ENCODE measurements around the gene EI24. TPM values are rescaled to one million over a fixed set of nuclear protein-coding genes. Genes with fewer than 3 reads are reported as not detected.

The EI24 gene
- 79.5 and 79.6 TPM in 2 replicates for total RNA-seq (2011; cell fraction: chromatin; rRNA removed; ENCODE audit: low replicate concordance)
- 86.2 and 96.6 TPM in 2 replicates for total RNA-seq (2011; cell fraction: nucleolus; rRNA removed)
- total RNA-seq (2011; cell fraction: nucleoplasm; rRNA removed) = 142 and 189 TPM in 2 replicates
- total RNA-seq (2014; rRNA removed) = 151 and 192 TPM in 2 replicates
- 187 and 198 TPM in 2 replicates for total RNA-seq (2014; rRNA removed; fragmentation: Illumina TruSeq; extraction: Trizol)
- 160 and 168 TPM in 2 replicates for total RNA-seq (2015; rRNA removed; fragmentation: Illumina TruSeq; extraction: Trizol)
- total RNA-seq (2021) = 159 and 165 TPM in 2 replicates
- polyA plus RNA-seq (2011; rRNA removed) = 128 and 239 TPM in 2 replicates
- 178 and 192 TPM in 2 replicates for polyA plus RNA-seq (2011; cell fraction: cytosol; rRNA removed)
- 52.1 and 69.8 TPM in 2 replicates for polyA plus RNA-seq (2011; cell fraction: nucleus; rRNA removed)
- 121 and 150 TPM in 2 replicates for polyA plus RNA-seq (2012)
- 249 and 260 TPM in 2 replicates for polyA plus RNA-seq (2014; fragmentation: Illumina TruSeq; extraction: Trizol)
- 10 to 100 TPM; 50.4 to 72.2 TPM for polyA plus RNA-seq (2014; fragmentation: Nextera tagmentation; extraction: Ambion mirVana)
- 182 and 210 TPM in 2 replicates for polyA plus RNA-seq (2014; rRNA removed)
- 155 and 274 TPM in 2 replicates for polyA minus RNA-seq (2011; rRNA and poly(A)+ RNA removed)
- polyA minus RNA-seq (2011; cell fraction: cytosol; rRNA and poly(A)+ RNA removed) = 34.8 and 79.5 TPM in 2 replicates
- 17.2 and 23.3 TPM in 2 replicates for polyA minus RNA-seq (2011; cell fraction: nucleus; rRNA and poly(A)+ RNA removed)
- percentile 87 among the genes with signal in this experiment for Bru-seq, nascent RNA
- percentile 87 among the genes with signal in this experiment for BruChase-seq, experiment 1, labeled RNA remaining after a 2-hour chase
- percentile 88 among the genes with signal in this experiment for BruChase-seq, experiment 2, labeled RNA remaining after a 6-hour chase
- long read RNA-seq, experiment 1, transcript EI24-211 (11 exons, 1,544 nt) = minor isoform, 7 of 573 reads
- long read RNA-seq, experiment 1, transcript EI24-201 (11 exons, 2,455 nt) = major isoform, 350 of 573 reads
- long read RNA-seq, experiment 1, transcript EI24-213 (11 exons, 1,747 nt) = minor isoform, 8 of 573 reads
- long read RNA-seq, experiment 1, partial matches to known transcripts = 100 of 573 reads
- long read RNA-seq, experiment 1, other reads (novel, unspliced or antisense) = 103 of 573 reads
- long read RNA-seq, experiment 2, transcript EI24-201 (11 exons, 2,455 nt) = major isoform, 85 of 213 reads
- long read RNA-seq, experiment 2, partial matches to known transcripts = 84 of 213 reads
- long read RNA-seq, experiment 2, other reads (novel, unspliced or antisense) = 39 of 213 reads
- long read RNA-seq, experiment 3, transcript EI24-211 (11 exons, 1,544 nt) = minor isoform, 7 of 294 reads
- long read RNA-seq, experiment 3, transcript EI24-201 (11 exons, 2,455 nt) = major isoform, 186 of 294 reads
- long read RNA-seq, experiment 3, transcript EI24-213 (11 exons, 1,747 nt) = minor isoform, 8 of 294 reads
- long read RNA-seq, experiment 3, partial matches to known transcripts = 12 of 294 reads
- long read RNA-seq, experiment 3, other reads (novel, unspliced or antisense) = 78 of 294 reads

DNA sequence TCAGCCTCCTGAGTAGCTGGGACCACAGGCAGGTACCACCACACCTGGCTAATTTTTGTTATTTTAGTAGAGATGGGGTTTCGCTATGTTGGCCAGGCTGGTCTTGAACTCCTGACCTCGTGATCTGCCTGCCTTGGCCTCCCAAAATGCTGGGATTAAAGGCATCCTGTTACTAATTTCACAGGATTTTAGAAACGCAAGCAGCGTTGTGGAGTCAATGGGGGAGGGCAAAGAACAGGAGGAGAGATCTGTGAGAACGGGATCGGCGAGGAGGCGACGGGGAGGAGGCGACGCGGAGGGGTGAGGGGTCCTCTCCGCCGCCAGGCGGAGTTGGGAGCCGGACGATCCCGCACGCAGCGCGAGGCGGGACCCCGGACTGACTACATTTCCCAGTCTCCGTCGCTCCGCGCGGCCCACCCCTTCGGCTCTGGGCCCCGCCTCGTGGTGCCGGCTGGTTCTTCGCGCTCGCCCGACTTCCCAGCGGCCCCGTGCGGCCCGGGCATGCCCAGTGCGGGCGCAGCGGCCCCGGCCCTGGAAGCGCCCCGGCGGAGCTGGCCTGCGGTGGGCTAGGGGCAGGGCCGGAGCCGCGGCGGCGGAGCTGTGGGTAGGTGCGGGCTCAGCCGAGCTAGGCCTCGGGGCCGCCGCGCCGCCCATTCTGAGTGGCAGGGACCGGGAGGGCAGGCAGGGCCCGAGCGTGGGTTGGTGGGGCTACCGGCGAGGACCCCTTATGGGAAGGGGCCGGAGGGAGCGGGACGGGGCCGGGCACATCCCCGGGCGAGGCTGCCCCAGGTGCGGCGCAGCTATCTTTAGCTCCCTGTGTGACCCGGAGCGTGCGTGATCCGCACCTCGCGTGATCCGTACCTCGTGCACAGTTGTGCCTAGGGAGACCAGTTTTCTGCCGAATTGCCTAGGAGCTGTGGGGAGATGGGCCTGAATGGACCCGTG lies at the start of gene EI24:
Gene EI24, plus strand, starts transcription at position 508 of the 945 bp plus-strand sequence. CDS start 3,051 bp downstream, outside the sequence.
- WGBS (ENCODE audit: insufficient coverage, low coverage, missing lambda C conversion rate) = under 1% methylated on average over 64 of the region's 83 CpGs
- H4K20me1 ChIP-seq (replicated peaks; ENCODE audit: control insufficient read depth, insufficient read depth, low read length) = no peaks in the 10 kb centered on the region
- peak within 1 kb of the TSS; percentile 88 for H3K4me3 ChIP-seq
- peak; percentile 56 for FAIRE-seq
- H2AFZ ChIP-seq (ENCODE audit: low read depth, low read length) = peak within 1 kb of the TSS; percentile 98
- peak; percentile 98 for ATAC-seq
- no peaks in the 10 kb centered on the region for H3K27me3 ChIP-seq (ENCODE audit: control insufficient read depth in 2 of 2, insufficient read depth in 2 of 2, low read length in 2 of 2)
- H3K9me3 ChIP-seq (replicated peaks; ENCODE audit: control insufficient read depth, insufficient read depth, low read depth, low read length) = no peaks in the 10 kb centered on the region
- POLR2A ChIA-PET = interaction anchor here (0.6 to 2.4 kb wide), 24 partner anchors 10 to 500 kb away, joined by 3 to 15 read pairs (median 4); partner anchors contain the start of genes CHEK1 and STT3A
- peak within 1 kb of the TSS; percentile 84 for H3K27ac ChIP-seq (ENCODE audit: extremely low read depth, low read depth, low read length)
- peak within 1 kb of the TSS; percentile 89 to 99 for H3K9ac ChIP-seq (ENCODE audit: insufficient read depth in 1 of 2, low read depth in 2 of 2, low read length in 2 of 2)
- peak; percentile 89 to 97 (median 91) for DNase-seq (ENCODE audit: extremely low read depth in 1 of 4, low spot score in 3 of 4)
- peaks cover 40% of the 10 kb centered on the region for H3K79me2 ChIP-seq (ENCODE audit: control insufficient read depth, insufficient read depth, low read length)
- CTCF ChIA-PET (ENCODE audit: low intra/inter-chr PET ratio) = no interaction called here
- H3K4me2 ChIP-seq (ENCODE audit: insufficient read depth, low read length) = peak within 1 kb of the TSS; percentile 94
- BruUV-seq (replicated peaks) = no TSS peak
- in situ Hi-C loops (cut with MboI) = no loop called here
- intact Hi-C loops (cut with micrococcal nuclease) = loop anchor here (1.0 kb wide), 2 partner anchors 23 to 37 kb away; partner anchors contain the start of gene STT3A
- H3K4me1 ChIP-seq (replicated peaks in 1 of 2; ENCODE audit: control insufficient read depth in 2 of 2, insufficient read depth in 2 of 2, low read length in 2 of 2) = peaks cover 16 to 17% of the 10 kb centered on the region in 2 experiments; a peak in 4 of 5 replicates
- H3K9me1 ChIP-seq (ENCODE audit: control insufficient read depth, insufficient read depth, low read length) = no peaks in the 10 kb centered on the region
- peaks cover 28% of the 10 kb centered on the region for H3K36me3 ChIP-seq (ENCODE audit: control insufficient read depth, insufficient read depth, low read length)
- TF ChIP-seq, protein P1, sequence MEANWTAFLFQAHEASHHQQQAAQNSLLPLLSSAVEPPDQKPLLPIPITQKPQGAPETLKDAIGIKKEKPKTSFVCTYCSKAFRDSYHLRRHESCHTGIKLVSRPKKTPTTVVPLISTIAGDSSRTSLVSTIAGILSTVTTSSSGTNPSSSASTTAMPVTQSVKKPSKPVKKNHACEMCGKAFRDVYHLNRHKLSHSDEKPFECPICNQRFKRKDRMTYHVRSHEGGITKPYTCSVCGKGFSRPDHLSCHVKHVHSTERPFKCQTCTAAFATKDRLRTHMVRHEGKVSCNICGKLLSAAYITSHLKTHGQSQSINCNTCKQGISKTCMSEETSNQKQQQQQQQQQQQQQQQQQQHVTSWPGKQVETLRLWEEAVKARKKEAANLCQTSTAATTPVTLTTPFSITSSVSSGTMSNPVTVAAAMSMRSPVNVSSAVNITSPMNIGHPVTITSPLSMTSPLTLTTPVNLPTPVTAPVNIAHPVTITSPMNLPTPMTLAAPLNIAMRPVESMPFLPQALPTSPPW (CRISPR knock-in tag; IDR thresholded peaks at IDR 0.05) = peak; percentile 79
- TF ChIP-seq TAF7 (tag; IDR thresholded peaks at IDR 0.05) (no peak), ARNT (IDR thresholded peaks at IDR 0.05) (peak in 1 of 2 experiments; percentile 67; a peak in 1 of 4 replicates), MEF2A (IDR thresholded peaks at IDR 0.05; ENCODE audit: control insufficient read depth, low read depth, low read length) (no peak)
- TF ChIP-seq, protein P2, sequence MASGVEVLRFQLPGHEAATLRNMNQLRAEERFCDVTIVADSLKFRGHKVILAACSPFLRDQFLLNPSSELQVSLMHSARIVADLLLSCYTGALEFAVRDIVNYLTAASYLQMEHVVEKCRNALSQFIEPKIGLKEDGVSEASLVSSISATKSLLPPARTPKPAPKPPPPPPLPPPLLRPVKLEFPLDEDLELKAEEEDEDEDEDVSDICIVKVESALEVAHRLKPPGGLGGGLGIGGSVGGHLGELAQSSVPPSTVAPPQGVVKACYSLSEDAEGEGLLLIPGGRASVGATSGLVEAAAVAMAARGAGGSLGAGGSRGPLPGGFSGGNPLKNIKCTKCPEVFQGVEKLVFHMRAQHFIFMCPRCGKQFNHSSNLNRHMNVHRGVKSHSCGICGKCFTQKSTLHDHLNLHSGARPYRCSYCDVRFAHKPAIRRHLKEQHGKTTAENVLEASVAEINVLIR (CRISPR knock-in tag; IDR thresholded peaks at IDR 0.05) = no peak
- TF ChIP-seq, protein P3, sequence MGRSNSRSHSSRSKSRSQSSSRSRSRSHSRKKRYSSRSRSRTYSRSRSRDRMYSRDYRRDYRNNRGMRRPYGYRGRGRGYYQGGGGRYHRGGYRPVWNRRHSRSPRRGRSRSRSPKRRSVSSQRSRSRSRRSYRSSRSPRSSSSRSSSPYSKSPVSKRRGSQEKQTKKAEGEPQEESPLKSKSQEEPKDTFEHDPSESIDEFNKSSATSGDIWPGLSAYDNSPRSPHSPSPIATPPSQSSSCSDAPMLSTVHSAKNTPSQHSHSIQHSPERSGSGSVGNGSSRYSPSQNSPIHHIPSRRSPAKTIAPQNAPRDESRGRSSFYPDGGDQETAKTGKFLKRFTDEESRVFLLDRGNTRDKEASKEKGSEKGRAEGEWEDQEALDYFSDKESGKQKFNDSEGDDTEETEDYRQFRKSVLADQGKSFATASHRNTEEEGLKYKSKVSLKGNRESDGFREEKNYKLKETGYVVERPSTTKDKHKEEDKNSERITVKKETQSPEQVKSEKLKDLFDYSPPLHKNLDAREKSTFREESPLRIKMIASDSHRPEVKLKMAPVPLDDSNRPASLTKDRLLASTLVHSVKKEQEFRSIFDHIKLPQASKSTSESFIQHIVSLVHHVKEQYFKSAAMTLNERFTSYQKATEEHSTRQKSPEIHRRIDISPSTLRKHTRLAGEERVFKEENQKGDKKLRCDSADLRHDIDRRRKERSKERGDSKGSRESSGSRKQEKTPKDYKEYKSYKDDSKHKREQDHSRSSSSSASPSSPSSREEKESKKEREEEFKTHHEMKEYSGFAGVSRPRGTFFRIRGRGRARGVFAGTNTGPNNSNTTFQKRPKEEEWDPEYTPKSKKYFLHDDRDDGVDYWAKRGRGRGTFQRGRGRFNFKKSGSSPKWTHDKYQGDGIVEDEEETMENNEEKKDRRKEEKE (IDR thresholded peaks at IDR 0.05; ENCODE audit: borderline replicate concordance in 1 of 2, control insufficient read depth in 1 of 2, low read depth in 2 of 2, low read length in 1 of 2) = 0 out of 4 replicates have a peak, but pooled peaks of 1 of the 2 experiments have one; percentile 59
